Neural cell (in vitro differentiated cells): Measurements from ENCODE around the gene PHF10.

Experiments
- EP300 ChIP-seq: fragments of 450-650 bp; conservative IDR thresholded peaks from 2 replicates; pipeline ENCODE4 v1.6.1; 2014; ENCODE audit warnings: antibody characterized with exemption, mild to moderate bottlenecking, moderate library complexity; ENCODE audit not compliant: poor library complexity, severe bottlenecking
- EZH2 ChIP-seq: fragments of 200-600, 300-800 bp; shearing (Covaris generic), sonication (generic); IDR thresholded peaks from 2 replicates; pipeline ENCODE4 v1.6.1; 2014; ENCODE audit warnings: antibody characterized with exemption, low read length, borderline replicate concordance, mild to moderate bottlenecking; ENCODE audit not compliant: insufficient read depth, poor library complexity, severe bottlenecking
- POLR2AphosphoS5 ChIP-seq: IDR thresholded peaks from 2 replicates; pipeline ENCODE4 v1.6.1; 2012
- RAD21 ChIP-seq: fragments of 450-650 bp; conservative IDR thresholded peaks from 2 replicates; pipeline ENCODE4 v1.6.1; 2014; ENCODE audit warnings: antibody characterized with exemption, mild to moderate bottlenecking, moderate library complexity
- TF ChIP-seq, protein P1 (sequence below): fragments of 450-650 bp; IDR thresholded peaks from 2 replicates; pipeline ENCODE4 v1.5.1; 2014; ENCODE audit warnings: antibody characterized with exemption, mild to moderate bottlenecking, moderate library complexity; ENCODE audit not compliant: poor library complexity, severe bottlenecking

- TF ChIP-seq, protein P1, sequence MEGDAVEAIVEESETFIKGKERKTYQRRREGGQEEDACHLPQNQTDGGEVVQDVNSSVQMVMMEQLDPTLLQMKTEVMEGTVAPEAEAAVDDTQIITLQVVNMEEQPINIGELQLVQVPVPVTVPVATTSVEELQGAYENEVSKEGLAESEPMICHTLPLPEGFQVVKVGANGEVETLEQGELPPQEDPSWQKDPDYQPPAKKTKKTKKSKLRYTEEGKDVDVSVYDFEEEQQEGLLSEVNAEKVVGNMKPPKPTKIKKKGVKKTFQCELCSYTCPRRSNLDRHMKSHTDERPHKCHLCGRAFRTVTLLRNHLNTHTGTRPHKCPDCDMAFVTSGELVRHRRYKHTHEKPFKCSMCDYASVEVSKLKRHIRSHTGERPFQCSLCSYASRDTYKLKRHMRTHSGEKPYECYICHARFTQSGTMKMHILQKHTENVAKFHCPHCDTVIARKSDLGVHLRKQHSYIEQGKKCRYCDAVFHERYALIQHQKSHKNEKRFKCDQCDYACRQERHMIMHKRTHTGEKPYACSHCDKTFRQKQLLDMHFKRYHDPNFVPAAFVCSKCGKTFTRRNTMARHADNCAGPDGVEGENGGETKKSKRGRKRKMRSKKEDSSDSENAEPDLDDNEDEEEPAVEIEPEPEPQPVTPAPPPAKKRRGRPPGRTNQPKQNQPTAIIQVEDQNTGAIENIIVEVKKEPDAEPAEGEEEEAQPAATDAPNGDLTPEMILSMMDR = no peak
- no peak for TF ChIP-seq RAD21
- TF ChIP-seq EP300 = no peak
- no peak for TF ChIP-seq EZH2
- no peak for TF ChIP-seq POLR2AphosphoS5
These were observed 31.8 kb downstream of the PHF10 start for GRCh38 chr6:169692516-169692915.
